Panc1 (cell line): Measurements from ENCODE around the gene NSUN2. TPM values are rescaled to one million over a fixed set of nuclear protein-coding genes. Genes with fewer than 3 reads are reported as not detected.

ENCODE experiments used
- ATAC-seq: fragments of 200-7000 bp; cut with Tn5 transposase; 2 replicates; pipeline ENCODE4 v1.9.1; 2020; ENCODE audit warnings: mild to moderate bottlenecking, moderate library complexity
- BruUV-seq: library from RNA; stranded (reverse); fragments of 400-500 nt; replicated peaks from 2 replicates; lab custom pipeline; 2021; lab: Mats Ljungman, UMichigan
- CTCF ChIA-PET: fragments of 300-600 bp; sonication (Branson Sonifier 250); formaldehyde crosslinking; loops from one replicate; lab custom pipeline; 2022; ENCODE audit warnings: antibody characterized with exemption; lab: Charles Lee
- POLR2A ChIA-PET: fragments of 300-600 bp; sonication (Branson Sonifier 250); formaldehyde crosslinking; loops from one replicate; lab custom pipeline; 2022; ENCODE audit warnings: antibody characterized with exemption; lab: Charles Lee
- DNase-seq: peaks from one replicate; pipeline ENCODE4 v3.0.0-alpha.2; 2010; ENCODE audit warnings: low read depth, low spot score
- H3K27ac ChIP-seq: 2 replicates; pipeline ENCODE4 v1.5.1; 2011; ENCODE audit warnings: mild to moderate bottlenecking, low read length, inconsistent platforms
- H3K27me3 ChIP-seq: fragments of 200-500 bp; sonication (Bioruptor generic); 2 replicates; pipeline ENCODE4 v1.6.0; 2014; ENCODE audit warnings: low read length, inconsistent platforms; ENCODE audit not compliant: control insufficient read depth, insufficient read depth
- H3K36me3 ChIP-seq: fragments of 200-500 bp; sonication (Bioruptor generic); 2 replicates; pipeline ENCODE4 v1.5.1; 2014; ENCODE audit warnings: inconsistent platforms, mild to moderate bottlenecking, low read length, moderate library complexity; ENCODE audit not compliant: control insufficient read depth, insufficient read depth
- H3K4me1 ChIP-seq: 2 replicates; pipeline ENCODE4 v1.5.1; 2011; ENCODE audit warnings: inconsistent platforms, mild to moderate bottlenecking, low read length, moderate library complexity; ENCODE audit not compliant: control insufficient read depth, insufficient read depth
- H3K4me3 ChIP-seq, 2 experiments: 2 replicates each; pipeline ENCODE4 v1.5.1; 2011 to 2012; ENCODE audit warnings: low read depth in 2 of 2, low read length in 2 of 2, mild to moderate bottlenecking in 2 of 2, inconsistent platforms in 1 of 2, moderate library complexity in 1 of 2
- H3K9me3 ChIP-seq: fragments of 200-500 bp; sonication (Bioruptor generic); 2 replicates; pipeline ENCODE4 v1.5.1; 2014; ENCODE audit warnings: low read depth, mild to moderate bottlenecking, inconsistent platforms, low read length, moderate library complexity; ENCODE audit not compliant: control insufficient read depth, insufficient read depth
- POLR2AphosphoS5 ChIP-seq: IDR thresholded peaks from 2 replicates; pipeline ENCODE4 v1.6.1; 2012; ENCODE audit warnings: mild to moderate bottlenecking, low read depth, low read length, moderate library complexity
- SIN3A ChIP-seq: IDR thresholded peaks from 2 replicates; pipeline ENCODE4 v1.6.1; 2012; ENCODE audit warnings: low read depth, mild to moderate bottlenecking, low read length, moderate library complexity, borderline replicate concordance; ENCODE audit not compliant: insufficient read depth
- TCF7L2 ChIP-seq: IDR thresholded peaks from 2 replicates; pipeline ENCODE4 v1.6.1; 2011; ENCODE audit warnings: mild to moderate bottlenecking, low read depth, low read length, inconsistent platforms
- in situ Hi-C: cut with HindIII; loops from 2 replicates; pipeline ENCODE4 v1.10.0; 2016; ENCODE audit warnings: low sequenced_read_pairs, low pct_unique_long_range_greater_than_20kb
- intact Hi-C: fragments of 100-400 bp; cut with micrococcal nuclease; formaldehyde crosslinking; loops from one replicate; pipeline ENCODE4 v1.10.0; 2022; ENCODE audit not compliant: unreplicated experiment
- total RNA-seq: library from RNA; stranded (reverse); gene quantifications from one replicate; pipeline ENCODE4 v1.2.1, GENCODE V29; 2021; ENCODE audit not compliant: unreplicated experiment
- TF ChIP-seq, protein P1 (sequence below), 2 experiments: IDR thresholded peaks; 2 replicates each; pipeline ENCODE4 v1.6.1; 2011 to 2012; ENCODE audit warnings: low read depth in 2 of 2, control low read depth in 1 of 2, low read length in 1 of 2, mild to moderate bottlenecking in 1 of 2, moderate library complexity in 1 of 2; ENCODE audit not compliant: insufficient read depth in 1 of 2
- TF ChIP-seq, protein P2 (sequence below): fragments of 450-650 bp; IDR thresholded peaks from 2 replicates; pipeline ENCODE4 v1.5.1; 2017; ENCODE audit warnings: mild to moderate bottlenecking

NSUN2 gene
- total RNA-seq, 1 experiment from 2014 or later: 125 TPM

DNA sequence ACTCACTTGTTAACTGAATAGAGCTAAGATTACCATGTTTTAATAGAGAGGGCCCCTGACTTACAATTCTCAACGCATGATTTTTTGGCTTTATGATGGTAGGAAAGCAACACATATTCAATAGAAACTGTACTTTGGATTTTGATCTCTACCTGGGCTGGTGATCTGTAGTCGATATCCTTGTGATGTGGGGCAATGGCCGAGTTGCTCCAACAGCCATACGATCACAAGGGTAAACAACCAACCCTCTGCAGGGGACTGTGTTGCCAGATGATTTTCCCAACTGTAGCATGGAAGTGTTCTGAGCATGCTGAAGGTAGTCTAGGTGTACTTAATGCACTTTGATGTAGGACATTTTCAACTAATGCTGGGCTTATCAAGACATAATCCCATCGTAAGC is 36.5 kb downstream of the NSUN2 start:
- H3K9me3 ChIP-seq: no peaks in the 10 kb centered on the region
- in situ Hi-C loops: no loop called here
- no peak overlapping the region for H3K27ac ChIP-seq
- H3K4me1 ChIP-seq: no peaks in the 10 kb centered on the region
- ATAC-seq (no peak), DNase-seq (no peak)
- intact Hi-C loops: no loop called here
- TF ChIP-seq, protein P1, sequence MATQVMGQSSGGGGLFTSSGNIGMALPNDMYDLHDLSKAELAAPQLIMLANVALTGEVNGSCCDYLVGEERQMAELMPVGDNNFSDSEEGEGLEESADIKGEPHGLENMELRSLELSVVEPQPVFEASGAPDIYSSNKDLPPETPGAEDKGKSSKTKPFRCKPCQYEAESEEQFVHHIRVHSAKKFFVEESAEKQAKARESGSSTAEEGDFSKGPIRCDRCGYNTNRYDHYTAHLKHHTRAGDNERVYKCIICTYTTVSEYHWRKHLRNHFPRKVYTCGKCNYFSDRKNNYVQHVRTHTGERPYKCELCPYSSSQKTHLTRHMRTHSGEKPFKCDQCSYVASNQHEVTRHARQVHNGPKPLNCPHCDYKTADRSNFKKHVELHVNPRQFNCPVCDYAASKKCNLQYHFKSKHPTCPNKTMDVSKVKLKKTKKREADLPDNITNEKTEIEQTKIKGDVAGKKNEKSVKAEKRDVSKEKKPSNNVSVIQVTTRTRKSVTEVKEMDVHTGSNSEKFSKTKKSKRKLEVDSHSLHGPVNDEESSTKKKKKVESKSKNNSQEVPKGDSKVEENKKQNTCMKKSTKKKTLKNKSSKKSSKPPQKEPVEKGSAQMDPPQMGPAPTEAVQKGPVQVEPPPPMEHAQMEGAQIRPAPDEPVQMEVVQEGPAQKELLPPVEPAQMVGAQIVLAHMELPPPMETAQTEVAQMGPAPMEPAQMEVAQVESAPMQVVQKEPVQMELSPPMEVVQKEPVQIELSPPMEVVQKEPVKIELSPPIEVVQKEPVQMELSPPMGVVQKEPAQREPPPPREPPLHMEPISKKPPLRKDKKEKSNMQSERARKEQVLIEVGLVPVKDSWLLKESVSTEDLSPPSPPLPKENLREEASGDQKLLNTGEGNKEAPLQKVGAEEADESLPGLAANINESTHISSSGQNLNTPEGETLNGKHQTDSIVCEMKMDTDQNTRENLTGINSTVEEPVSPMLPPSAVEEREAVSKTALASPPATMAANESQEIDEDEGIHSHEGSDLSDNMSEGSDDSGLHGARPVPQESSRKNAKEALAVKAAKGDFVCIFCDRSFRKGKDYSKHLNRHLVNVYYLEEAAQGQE (IDR thresholded peaks at IDR 0.05; ENCODE audit: insufficient read depth in 1 of 2, low read depth in 2 of 2, low read length in 1 of 2): no peak
- TF ChIP-seq, protein P2, sequence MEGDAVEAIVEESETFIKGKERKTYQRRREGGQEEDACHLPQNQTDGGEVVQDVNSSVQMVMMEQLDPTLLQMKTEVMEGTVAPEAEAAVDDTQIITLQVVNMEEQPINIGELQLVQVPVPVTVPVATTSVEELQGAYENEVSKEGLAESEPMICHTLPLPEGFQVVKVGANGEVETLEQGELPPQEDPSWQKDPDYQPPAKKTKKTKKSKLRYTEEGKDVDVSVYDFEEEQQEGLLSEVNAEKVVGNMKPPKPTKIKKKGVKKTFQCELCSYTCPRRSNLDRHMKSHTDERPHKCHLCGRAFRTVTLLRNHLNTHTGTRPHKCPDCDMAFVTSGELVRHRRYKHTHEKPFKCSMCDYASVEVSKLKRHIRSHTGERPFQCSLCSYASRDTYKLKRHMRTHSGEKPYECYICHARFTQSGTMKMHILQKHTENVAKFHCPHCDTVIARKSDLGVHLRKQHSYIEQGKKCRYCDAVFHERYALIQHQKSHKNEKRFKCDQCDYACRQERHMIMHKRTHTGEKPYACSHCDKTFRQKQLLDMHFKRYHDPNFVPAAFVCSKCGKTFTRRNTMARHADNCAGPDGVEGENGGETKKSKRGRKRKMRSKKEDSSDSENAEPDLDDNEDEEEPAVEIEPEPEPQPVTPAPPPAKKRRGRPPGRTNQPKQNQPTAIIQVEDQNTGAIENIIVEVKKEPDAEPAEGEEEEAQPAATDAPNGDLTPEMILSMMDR: no peak
- TF ChIP-seq TCF7L2 (no peak), POLR2AphosphoS5 (0 out of 2 replicates have a peak, but pooled peaks have one; percentile 6), SIN3A (no peak)
- ChIA-PET POLR2A (no interaction called here), CTCF (no interaction called here)
- H3K4me3 ChIP-seq: no peak overlapping the region
- peaks cover 14% of the 10 kb centered on the region for H3K36me3 ChIP-seq
- H3K27me3 ChIP-seq: no peaks in the 10 kb centered on the region
- BruUV-seq: no TSS peak

DNA sequence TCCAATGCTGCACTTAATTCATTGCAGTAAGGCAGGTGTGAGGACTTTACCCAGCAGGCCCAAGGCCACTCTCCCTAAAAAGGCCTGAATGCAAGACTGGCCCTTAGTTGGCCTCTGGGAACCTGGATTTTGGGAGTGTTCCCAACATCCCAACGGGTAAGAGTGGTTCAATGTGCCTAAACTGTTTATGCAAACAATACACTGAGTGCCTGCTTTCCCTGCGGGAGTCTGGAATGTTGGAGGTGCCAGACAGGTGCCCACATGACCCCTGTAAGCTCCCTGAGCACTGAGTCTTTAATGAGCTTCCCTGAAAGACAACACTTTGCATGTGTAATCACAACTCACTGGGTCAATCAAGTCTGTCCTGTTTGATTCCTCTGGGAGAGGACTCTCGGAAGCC is 37.4 kb downstream of the NSUN2 start:
- in situ Hi-C loops (no loop called here), intact Hi-C loops (no loop called here)
- no peaks in the 10 kb centered on the region for H3K27me3 ChIP-seq
- no TSS peak for BruUV-seq
- DNase-seq: no peak
- ATAC-seq: no peak
- CTCF ChIA-PET: no interaction called here
- POLR2A ChIA-PET: interaction anchor here (0.6 kb wide), 1 partner anchor 38 kb away, joined by 9 read pairs; the partner anchor contains the start of gene NSUN2
- H3K9me3 ChIP-seq: no peaks in the 10 kb centered on the region
- peaks cover 9% of the 10 kb centered on the region for H3K36me3 ChIP-seq
- no peaks in the 10 kb centered on the region for H3K4me1 ChIP-seq
- TF ChIP-seq SIN3A: no peak
- no peak for TF ChIP-seq POLR2AphosphoS5
- TF ChIP-seq, protein P1 (IDR thresholded peaks at IDR 0.05; ENCODE audit: insufficient read depth in 1 of 2, low read depth in 2 of 2, low read length in 1 of 2): no peak
- TF ChIP-seq TCF7L2: no peak
- TF ChIP-seq, protein P2: no peak
- no peak overlapping the region for H3K27ac ChIP-seq
- H3K4me3 ChIP-seq: no peak overlapping the region
